Fibroblast of skin of right biceps (primary cell): ENCODE measurements around the gene CSN3.
"Not testable (repeated sequence)": the region's sequence is repeated elsewhere in the genome, so short reads cannot be mapped to it uniquely, and the experiment has no call there.

Experiments used
- DNase-seq: peaks from one replicate; pipeline ENCODE4 v3.0.0-alpha.2; 2013

Gene CSN3, protein sequence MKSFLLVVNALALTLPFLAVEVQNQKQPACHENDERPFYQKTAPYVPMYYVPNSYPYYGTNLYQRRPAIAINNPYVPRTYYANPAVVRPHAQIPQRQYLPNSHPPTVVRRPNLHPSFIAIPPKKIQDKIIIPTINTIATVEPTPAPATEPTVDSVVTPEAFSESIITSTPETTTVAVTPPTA

GRCh38 chr4:70242297-70242696 lies at the start of gene CSN3:
Gene CSN3 (plus strand): TSS chr4:70242597. CDS start chr4:70244820, 2,223 bp downstream.
- DNase-seq: not testable (repeated sequence)

- DNase-seq: no peak
These were observed 49.5 kb upstream of the CSN3 start for GRCh38 chr4:70192895-70193294.

DNA sequence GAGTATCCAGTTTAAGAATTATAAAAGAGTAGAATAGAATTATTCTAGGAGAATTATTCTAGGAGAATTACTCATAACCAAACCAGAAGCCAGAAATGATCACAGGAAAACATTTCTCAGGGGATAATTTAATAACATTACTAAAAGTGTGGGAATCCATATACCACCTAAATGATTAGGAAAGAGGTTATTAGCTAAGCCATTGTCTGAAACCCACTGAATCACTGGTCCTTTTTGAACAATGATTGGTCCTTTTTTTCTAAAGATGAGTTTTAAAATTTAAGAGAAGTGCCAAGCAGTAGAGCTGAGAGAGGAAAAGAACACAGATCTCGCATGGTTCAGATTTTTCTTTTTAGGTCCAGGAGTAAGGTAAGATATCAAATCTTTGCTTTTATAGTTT lies 47.0 kb upstream of the CSN3 start, which contains the start of gene ODAM:
Gene ODAM, plus strand, starts transcription at position 301 of the 400 bp plus-strand sequence. CDS start 819 bp downstream, outside the sequence.
- no peak for DNase-seq

DNA sequence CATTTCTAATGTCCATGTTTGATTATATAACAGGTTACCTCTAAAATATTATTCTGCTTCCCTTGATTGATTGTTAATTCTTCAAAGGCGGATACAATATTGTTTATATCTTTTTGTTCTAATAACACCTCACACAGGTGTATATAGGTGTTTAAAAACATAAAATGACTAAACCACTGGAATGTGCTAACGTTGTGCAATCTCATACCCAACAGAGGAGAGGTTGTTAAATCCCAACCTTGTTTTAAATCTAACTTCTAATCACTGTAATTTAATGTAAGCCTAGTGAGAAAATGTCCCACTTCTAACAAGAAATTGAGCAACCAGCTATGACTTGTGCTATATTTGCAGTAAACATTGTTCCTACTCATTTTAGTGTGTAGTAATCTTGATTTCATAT lies 45.5 kb upstream of the CSN3 start:
- DNase-seq: no peak

GRCh38 chr4:70197842-70198241 lies 44.6 kb upstream of the CSN3 start:
- no peak for DNase-seq

DNA sequence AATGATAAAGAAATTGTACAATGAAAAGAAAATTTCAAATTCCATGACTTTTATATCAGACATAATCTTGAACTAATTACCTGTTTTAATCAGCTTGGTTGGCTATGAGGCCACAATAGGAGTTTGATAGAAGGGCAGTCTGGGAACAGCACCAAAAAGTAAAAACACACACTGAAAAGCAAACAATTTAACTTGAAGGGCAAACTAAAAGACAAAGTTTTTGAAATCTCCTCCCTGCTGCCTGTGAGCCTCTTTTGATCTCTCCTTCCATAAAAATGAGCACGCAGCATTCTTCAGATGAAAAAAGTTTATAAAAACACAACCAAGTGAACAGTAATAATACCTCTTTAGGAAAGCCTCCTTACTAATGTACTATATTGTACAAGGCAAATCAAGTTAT lies 38.8 kb upstream of the CSN3 start:
- DNase-seq: no peak

DNA sequence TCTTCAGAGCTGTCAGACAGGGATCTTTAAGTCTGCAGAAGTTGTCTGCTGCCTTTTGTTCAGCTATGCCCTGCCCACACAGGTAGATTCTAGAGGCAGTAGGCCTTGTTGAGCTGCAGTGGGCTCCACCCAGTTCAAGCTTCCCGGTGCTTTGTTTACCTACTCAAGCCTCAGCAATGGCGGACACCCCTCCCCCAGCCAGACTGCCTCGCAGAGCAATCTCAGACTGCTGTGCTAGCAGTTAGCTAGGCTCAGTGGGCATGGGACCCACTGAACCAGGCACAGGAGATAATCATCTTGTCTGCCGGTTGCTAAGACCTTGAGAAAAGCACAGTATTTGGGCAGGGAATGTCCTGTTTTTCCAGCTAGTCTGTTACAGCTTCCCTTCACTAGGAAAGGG lies 29.6 kb upstream of the CSN3 start:
- not testable (repeated sequence) for DNase-seq

GRCh38 chr4:70216109-70216508 lies 26.3 kb upstream of the CSN3 start:
- DNase-seq: not testable (repeated sequence)

GRCh38 chr4:70216550-70216949 lies 25.8 kb upstream of the CSN3 start:
- not testable (repeated sequence) for DNase-seq

GRCh38 chr4:70221389-70221788 lies 21.0 kb upstream of the CSN3 start:
- DNase-seq: not testable (repeated sequence)

DNA sequence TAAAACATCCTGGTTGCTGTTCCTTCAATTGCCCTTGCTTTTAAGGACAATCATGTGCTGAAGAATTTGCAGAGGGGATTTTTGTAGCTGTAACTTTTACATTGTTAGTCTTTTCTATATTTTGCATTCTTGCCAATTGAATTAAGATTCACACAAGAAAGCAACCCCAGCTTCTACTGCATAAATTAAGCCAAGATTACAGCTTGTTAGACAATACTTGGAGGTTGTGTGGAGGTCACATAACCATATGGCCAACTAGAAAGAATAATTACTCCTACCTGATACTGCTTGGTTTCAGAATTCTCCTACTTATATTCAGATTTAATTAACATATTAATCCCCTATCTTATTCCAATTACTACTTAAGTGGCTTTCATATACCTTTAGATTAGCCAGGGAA lies 20.6 kb upstream of the CSN3 start:
- not testable (repeated sequence) for DNase-seq

DNA sequence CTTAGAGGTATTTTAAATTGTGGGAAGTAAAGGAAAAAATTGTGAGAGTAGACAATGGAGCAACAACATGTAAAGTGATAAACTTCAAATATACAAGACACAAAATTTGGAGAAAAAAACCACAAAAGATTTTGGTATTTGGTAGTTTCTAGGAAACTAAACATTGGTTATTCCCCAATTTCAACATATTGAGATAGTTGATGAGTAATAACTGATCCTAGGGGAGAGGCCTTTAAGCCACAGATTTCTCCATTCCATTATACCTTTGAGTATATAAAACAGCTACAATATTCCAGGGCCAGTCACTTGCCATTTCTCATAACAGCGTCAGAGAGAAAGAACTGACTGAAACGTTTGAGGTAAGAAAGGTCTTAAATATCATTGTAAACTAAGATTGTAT lies 16.6 kb upstream of the CSN3 start, which contains the start of gene FDCSP:
Gene FDCSP, plus strand, starts transcription at position 301 of the 400 bp plus-strand sequence. CDS start 5,071 bp downstream, outside the sequence.
- DNase-seq: peak; percentile 2

DNA sequence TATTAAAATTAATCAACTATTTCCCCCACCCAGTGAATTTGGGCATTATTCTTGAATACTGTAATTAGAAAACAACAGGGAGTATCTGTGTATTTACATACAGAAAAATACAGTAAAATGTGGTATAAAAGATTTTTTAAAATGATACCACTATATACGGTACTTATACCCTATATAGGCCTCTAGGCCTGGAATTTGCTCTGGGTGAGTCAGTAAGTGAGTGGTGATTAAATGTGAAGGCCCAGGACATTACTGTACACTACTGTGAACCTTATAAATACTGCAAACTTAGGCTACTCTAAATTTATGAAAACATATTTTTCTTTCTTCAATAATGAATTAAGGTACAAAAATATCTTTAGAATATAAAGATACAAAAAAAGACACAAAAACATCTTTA lies 6.3 kb upstream of the CSN3 start:
- peak; percentile 14 for DNase-seq

DNA sequence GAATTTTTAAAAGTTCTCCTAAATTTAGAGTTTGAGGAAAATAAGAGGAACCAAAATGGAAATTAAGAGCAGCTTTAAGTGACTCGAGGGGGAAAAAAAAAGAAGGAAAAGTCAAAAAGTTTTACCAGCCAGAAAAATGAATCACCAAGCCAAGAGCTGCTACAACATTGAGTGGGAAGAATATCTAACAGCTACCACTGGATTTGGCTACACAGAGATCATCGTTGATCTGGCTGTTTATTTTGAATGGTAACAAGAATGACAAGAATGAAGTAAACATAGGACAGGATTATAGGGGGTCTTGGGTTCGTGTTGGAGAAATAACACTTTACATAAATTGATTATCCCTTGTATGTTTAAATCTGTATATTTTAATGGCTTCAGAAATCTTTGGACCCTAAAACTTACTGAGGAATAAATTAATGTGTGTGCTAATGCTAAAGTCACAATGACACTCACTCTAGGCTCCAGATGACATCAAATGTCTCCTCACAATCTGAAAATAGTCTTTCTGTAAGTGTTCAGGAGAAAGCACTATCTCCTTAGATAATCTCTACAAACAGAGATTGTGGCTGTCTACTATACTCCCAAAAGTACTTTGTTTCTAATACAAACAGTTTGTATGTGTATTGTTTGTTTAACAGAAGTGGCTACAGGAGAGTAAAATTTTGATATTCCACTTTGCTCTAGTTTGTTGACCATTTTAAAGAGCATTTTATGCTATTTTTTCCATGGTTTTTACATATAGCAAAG lies 3.1 kb upstream of the CSN3 start:
- no peak for DNase-seq

DNA sequence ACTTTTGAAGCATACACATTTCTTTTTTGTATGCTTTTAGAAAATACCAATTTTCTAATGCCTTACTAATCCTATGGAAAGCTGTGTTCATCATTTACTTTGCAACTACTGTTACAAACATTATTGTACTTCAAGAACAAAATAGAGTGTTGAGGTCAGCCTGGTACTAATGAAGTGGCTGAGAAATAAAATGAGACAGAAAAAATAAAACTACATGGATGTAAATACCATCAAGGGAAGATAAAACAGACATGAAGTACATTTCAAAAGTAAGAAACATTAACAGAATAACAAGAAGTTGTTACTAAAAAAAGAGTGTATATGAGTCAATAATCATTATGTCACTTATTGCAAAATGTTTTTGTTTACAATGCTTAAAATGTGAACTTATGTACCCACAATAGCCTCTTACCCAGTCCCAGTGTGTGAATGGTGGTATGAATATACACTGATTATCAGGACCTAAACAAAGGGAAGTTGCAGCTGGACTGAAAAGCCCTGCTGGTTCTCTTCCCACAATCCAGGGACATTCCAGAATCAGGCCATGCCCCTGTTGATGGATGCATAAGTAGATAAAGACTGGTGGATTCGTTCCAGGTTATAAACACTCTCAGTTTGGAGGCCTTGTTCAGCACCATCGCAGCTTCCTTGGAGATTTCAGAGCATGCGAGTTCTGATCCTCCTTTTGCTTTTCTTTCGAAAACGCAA lies 2.4 kb upstream of the CSN3 start:
- DNase-seq: no peak

DNA sequence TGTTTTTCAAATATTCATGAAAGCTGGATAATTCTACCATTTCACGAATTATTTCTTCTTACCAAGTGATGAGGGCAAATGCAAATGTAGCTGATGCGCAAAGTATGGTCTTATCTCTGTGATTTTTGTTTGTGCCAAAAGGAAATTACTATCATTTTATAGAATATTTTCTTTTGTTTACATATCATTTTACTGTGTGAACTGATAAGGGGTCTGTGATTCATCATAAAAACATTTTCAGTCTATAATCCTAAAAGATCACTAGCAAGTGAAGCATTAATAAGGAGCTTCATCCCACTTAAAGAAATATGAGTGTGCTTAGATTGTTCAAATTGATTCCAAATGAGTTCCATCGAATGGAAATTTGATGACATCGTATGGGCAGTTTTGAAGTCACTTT lies 694 bp downstream of the CSN3 start:
- DNase-seq: no peak

GRCh38 chr4:70251250-70251944 lies 9.0 kb downstream of the CSN3 start:
- no peak for DNase-seq

DNA sequence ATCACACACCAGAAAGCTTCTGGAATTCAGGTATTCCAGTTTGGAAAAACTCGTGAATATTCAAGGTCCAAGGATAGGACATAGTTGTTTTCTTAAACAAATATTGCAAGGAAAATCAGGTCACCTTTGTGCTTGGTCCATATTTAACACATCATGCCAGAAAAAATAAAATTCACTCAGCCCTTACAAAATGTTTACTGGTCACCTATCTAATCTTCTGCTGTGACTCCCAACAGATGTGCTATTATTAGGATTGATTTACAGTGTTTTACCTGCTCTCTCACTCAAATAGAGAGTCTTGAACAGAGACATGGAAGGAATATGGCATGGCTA lies 9.5 kb downstream of the CSN3 start:
- DNase-seq: no peak

- no peak for DNase-seq
These were observed 27.3 kb downstream of the CSN3 start for GRCh38 chr4:70269674-70270073.

DNA sequence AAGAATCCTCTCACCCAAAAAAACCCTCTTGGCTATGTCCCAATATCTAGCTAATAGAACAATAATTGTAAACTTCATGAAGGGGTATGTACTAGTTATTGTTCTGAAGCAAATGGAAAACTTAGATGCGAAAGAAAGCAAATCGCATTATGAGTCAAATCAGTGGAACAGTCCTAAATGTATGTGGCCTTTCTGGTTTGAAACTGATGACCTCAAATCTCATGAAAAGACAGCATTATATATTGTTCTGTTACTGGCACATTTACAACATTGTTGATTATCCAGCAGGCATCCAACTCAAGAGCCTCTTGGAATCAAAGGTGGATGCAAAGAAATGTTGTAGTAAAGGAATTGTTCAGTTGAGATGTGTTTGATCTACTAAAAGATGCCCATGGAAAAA lies 34.7 kb downstream of the CSN3 start:
- DNase-seq: no peak

GRCh38 chr4:70280567-70280966 lies 38.2 kb downstream of the CSN3 start:
- no peak for DNase-seq

GRCh38 chr4:70288651-70289050 lies 46.3 kb downstream of the CSN3 start:
- no peak for DNase-seq

GRCh38 chr4:70291341-70291740 lies 48.9 kb downstream of the CSN3 start:
- no peak for DNase-seq
